ENCODE data around the gene ERBB4. TPM values are rescaled to one million over a fixed set of nuclear protein-coding genes. Genes with fewer than 3 reads are reported as not detected.

ERBB4 gene
- total RNA-seq, 1 experiment from 2014 or later, result 0.15 TPM

- H3K27ac ChIP-seq (ENCODE audit: low read length), result no peak overlapping the region
- no peaks in the 10 kb centered on the region for H3K36me3 ChIP-seq (ENCODE audit: control insufficient read depth, insufficient read depth, low read length)
- POLR2A ChIA-PET, result no interaction called here
- CTCF ChIA-PET, result no interaction called here
- H3K27me3 ChIP-seq (ENCODE audit: control insufficient read depth, insufficient read depth, low read length), result no peaks in the 10 kb centered on the region
- ATAC-seq, result no peak
- H3K9me3 ChIP-seq (ENCODE audit: control insufficient read depth, insufficient read depth, low read depth, low read length), result no peaks in the 10 kb centered on the region
- in situ Hi-C loops (cut with HindIII; ENCODE audit: low pct_unique_long_range_greater_than_20kb, low sequenced_read_pairs), result no loop called here
- intact Hi-C loops (cut with micrococcal nuclease; ENCODE audit: unreplicated experiment), result no loop called here
- no peaks in the 10 kb centered on the region for H3K4me1 ChIP-seq (ENCODE audit: control insufficient read depth, insufficient read depth, low read length)
- H3K4me3 ChIP-seq (ENCODE audit: low read depth in 2 of 2, low read length in 2 of 2), result no peak overlapping the region
- no peak for TF ChIP-seq CTCF (IDR thresholded peaks at IDR 0.05)
- no peak for TF ChIP-seq TCF7L2 (IDR thresholded peaks at IDR 0.05; ENCODE audit: low read depth, low read length)
- no peak for TF ChIP-seq POLR2AphosphoS5 (IDR thresholded peaks at IDR 0.05; ENCODE audit: low read depth, low read length)
- no peak for TF ChIP-seq SIN3A (IDR thresholded peaks at IDR 0.05; ENCODE audit: borderline replicate concordance, insufficient read depth, low read depth, low read length)
- no peak for TF ChIP-seq REST (IDR thresholded peaks at IDR 0.05; ENCODE audit: insufficient read depth in 1 of 2, low read depth in 2 of 2, low read length in 1 of 2)
- no peak for DNase-seq (ENCODE audit: low read depth, low spot score)
- no TSS peak for BruUV-seq (replicated peaks)
Measured at GRCh38 chr2:211762479-211762878, 776.1 kb downstream of the ERBB4 start.

GRCh38 chr2:211760103-211760502 lies 778.5 kb downstream of the ERBB4 start:
- DNase-seq (ENCODE audit: low read depth, low spot score) (no peak), ATAC-seq (no peak)
- no peaks in the 10 kb centered on the region for H3K36me3 ChIP-seq (ENCODE audit: control insufficient read depth, insufficient read depth, low read length)
- intact Hi-C loops (cut with micrococcal nuclease; ENCODE audit: unreplicated experiment), result no loop called here
- H3K27ac ChIP-seq (ENCODE audit: low read length), result no peak overlapping the region
- no peak overlapping the region for H3K4me3 ChIP-seq (ENCODE audit: low read depth in 2 of 2, low read length in 2 of 2)
- POLR2A ChIA-PET, result interaction anchor here (0.5 kb wide), 1 partner anchor 429 kb away, joined by 10 read pairs; no protein-coding TSS in a partner anchor
- H3K4me1 ChIP-seq (ENCODE audit: control insufficient read depth, insufficient read depth, low read length), result no peaks in the 10 kb centered on the region
- BruUV-seq (replicated peaks), result no TSS peak
- CTCF ChIA-PET, result no interaction called here
- H3K9me3 ChIP-seq (ENCODE audit: control insufficient read depth, insufficient read depth, low read depth, low read length), result no peaks in the 10 kb centered on the region
- H3K27me3 ChIP-seq (ENCODE audit: control insufficient read depth, insufficient read depth, low read length), result no peaks in the 10 kb centered on the region
- in situ Hi-C loops (cut with HindIII; ENCODE audit: low pct_unique_long_range_greater_than_20kb, low sequenced_read_pairs), result no loop called here
- TF ChIP-seq CTCF (IDR thresholded peaks at IDR 0.05) (no peak), SIN3A (IDR thresholded peaks at IDR 0.05; ENCODE audit: borderline replicate concordance, insufficient read depth, low read depth, low read length) (no peak), REST (IDR thresholded peaks at IDR 0.05; ENCODE audit: insufficient read depth in 1 of 2, low read depth in 2 of 2, low read length in 1 of 2) (no peak), POLR2AphosphoS5 (IDR thresholded peaks at IDR 0.05; ENCODE audit: low read depth, low read length) (no peak), TCF7L2 (IDR thresholded peaks at IDR 0.05; ENCODE audit: low read depth, low read length) (no peak)
